Endothelial cell (in vitro differentiated cells): ENCODE data around the gene RNF227. TPM values are rescaled to one million over a fixed set of nuclear protein-coding genes. Genes with fewer than 3 reads are reported as not detected.

Experiments
- DNase-seq: peaks from one replicate; pipeline ENCODE4 v3.0.0; 2021; ENCODE audit warnings: low spot score
- H3K27ac Mint-ChIP-seq: one replicate; pipeline ENCODE4 v1.8.0; 2021; ENCODE audit warnings: mixed read lengths, inconsistent platforms; ENCODE audit not compliant: unreplicated experiment
- H3K27me3 Mint-ChIP-seq: one replicate; pipeline ENCODE4 v1.8.0; 2021; ENCODE audit warnings: mild to moderate bottlenecking, moderate library complexity, mixed read lengths, inconsistent platforms; ENCODE audit not compliant: unreplicated experiment
- H3K36me3 Mint-ChIP-seq: one replicate; pipeline ENCODE4 v1.8.0; 2021; ENCODE audit warnings: mild to moderate bottlenecking, low read depth, mixed read lengths, inconsistent platforms; ENCODE audit not compliant: unreplicated experiment
- H3K4me1 Mint-ChIP-seq: one replicate; pipeline ENCODE4 v1.8.0; 2021; ENCODE audit warnings: mild to moderate bottlenecking, mixed read lengths, inconsistent platforms; ENCODE audit not compliant: unreplicated experiment
- H3K4me3 Mint-ChIP-seq: one replicate; pipeline ENCODE4 v1.8.0; 2021; ENCODE audit warnings: mild to moderate bottlenecking, mixed read lengths, inconsistent platforms; ENCODE audit not compliant: unreplicated experiment
- H3K9me3 Mint-ChIP-seq: one replicate; pipeline ENCODE4 v1.8.0; 2021; ENCODE audit warnings: mixed read lengths, inconsistent platforms; ENCODE audit not compliant: unreplicated experiment
- CTCF ChIP-seq: fragments of 200-600 bp; sonication (generic); IDR thresholded peaks from one replicate; pipeline ENCODE4 v1.5.0; 2021; ENCODE audit warnings: antibody characterized with exemption; ENCODE audit not compliant: unreplicated experiment
- total RNA-seq: library from RNA; stranded (reverse); fragmentation: NEBNext Ultra II Directional; extraction: Animal tissue kit (Norgen Biotek cat#: 25700); gene quantifications from one replicate; pipeline ENCODE4 v1.2.1, GENCODE V29; 2021; ENCODE audit not compliant: unreplicated experiment

RNF227 gene
- total RNA-seq, 1 donor from 2014 or later, result 0.77 TPM

- Mint-ChIP-seq H3K36me3 (no peaks in the 10 kb centered on the region), H3K4me3 (no peak overlapping the region), H3K27ac (no peak overlapping the region), H3K9me3 (no peaks in the 10 kb centered on the region), H3K4me1 (peaks cover 8% of the 10 kb centered on the region), H3K27me3 (peaks cover 6% of the 10 kb centered on the region)
- TF ChIP-seq CTCF, result no peak
- no peak for DNase-seq
Observed at GRCh38 chr17:7882629-7883028, 33.5 kb downstream of the RNF227 start.

DNA sequence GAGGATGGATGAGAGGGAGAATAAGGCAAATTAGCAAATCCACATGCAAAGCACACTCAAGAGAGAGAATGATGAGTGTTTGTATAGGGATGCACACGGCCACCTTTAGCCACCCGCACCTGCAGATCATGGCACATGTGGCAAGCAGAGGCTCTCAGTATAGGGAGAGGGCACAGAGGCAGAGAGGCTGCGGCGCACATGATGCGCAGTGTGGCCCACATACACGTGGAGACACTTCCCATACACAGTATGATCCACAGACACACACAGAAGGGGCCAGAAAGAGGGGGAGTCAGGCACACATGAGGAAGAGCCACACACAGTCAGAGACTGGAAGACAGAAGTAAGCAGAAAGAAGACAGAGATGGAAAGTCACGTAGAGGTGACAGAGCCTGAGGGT is 34.0 kb downstream of the RNF227 start:
- no peak overlapping the region for H3K4me3 Mint-ChIP-seq

GRCh38 chr17:7881276-7882054 is 34.6 kb downstream of the RNF227 start:
- Mint-ChIP-seq H3K4me3 (no peak overlapping the region), H3K27ac (no peak overlapping the region), H3K27me3 (peaks cover 6% of the 10 kb centered on the region), H3K36me3 (no peaks in the 10 kb centered on the region), H3K4me1 (peaks cover 8% of the 10 kb centered on the region), H3K9me3 (no peaks in the 10 kb centered on the region)
- no peak for DNase-seq
- no peak for TF ChIP-seq CTCF

More for the DNA sequence above, 34.0 kb downstream of the RNF227 start:
- no peaks in the 10 kb centered on the region for H3K9me3 Mint-ChIP-seq
- H3K4me1 Mint-ChIP-seq, result peaks cover 8% of the 10 kb centered on the region
- no peaks in the 10 kb centered on the region for H3K36me3 Mint-ChIP-seq
- DNase-seq, result no peak
- TF ChIP-seq CTCF, result no peak
- no peak overlapping the region for H3K27ac Mint-ChIP-seq
- peaks cover 6% of the 10 kb centered on the region for H3K27me3 Mint-ChIP-seq

- H3K4me1 Mint-ChIP-seq, result peaks cover 3% of the 10 kb centered on the region
- no peaks in the 10 kb centered on the region for H3K27me3 Mint-ChIP-seq
- no peaks in the 10 kb centered on the region for H3K36me3 Mint-ChIP-seq
- no peak overlapping the region for H3K27ac Mint-ChIP-seq
- DNase-seq, result no peak
- TF ChIP-seq CTCF, result no peak
- no peaks in the 10 kb centered on the region for H3K9me3 Mint-ChIP-seq
- no peak overlapping the region for H3K4me3 Mint-ChIP-seq
Observed at GRCh38 chr17:7880076-7880868, 35.8 kb downstream of the RNF227 start.

- no peak for TF ChIP-seq CTCF
- no peak for DNase-seq
- peaks cover 12% of the 10 kb centered on the region for H3K36me3 Mint-ChIP-seq
- no peak overlapping the region for H3K27ac Mint-ChIP-seq
- H3K27me3 Mint-ChIP-seq, result peaks cover 3% of the 10 kb centered on the region
- no peaks in the 10 kb centered on the region for H3K9me3 Mint-ChIP-seq
- H3K4me3 Mint-ChIP-seq, result no peak overlapping the region
- no peaks in the 10 kb centered on the region for H3K4me1 Mint-ChIP-seq
Observed at GRCh38 chr17:7878234-7878633, 37.9 kb downstream of the RNF227 start.
